ENCODE data around the gene TRAM2. TPM values are rescaled to one million over a fixed set of nuclear protein-coding genes. Genes with fewer than 3 reads are reported as not detected.
"Not testable (repeated sequence)": the region's sequence is repeated elsewhere in the genome, so short reads cannot be mapped to it uniquely, and the experiment has no call there.

TRAM2 gene
- total RNA-seq, 1 experiment from 2014 or later, result 17.7 TPM

GRCh38 chr6:52474173-52474572 lies 102.7 kb downstream of the TRAM2 start:
- H3K27me3 ChIP-seq (ENCODE audit: low read length), result no peaks in the 10 kb centered on the region
- no peaks in the 10 kb centered on the region for H3K79me2 ChIP-seq (ENCODE audit: low read length)
- no peaks in the 10 kb centered on the region for H3K36me3 ChIP-seq (ENCODE audit: low read depth, low read length)
- H3K4me1 ChIP-seq (ENCODE audit: insufficient read depth, low read length), result no peaks in the 10 kb centered on the region
- no peaks in the 10 kb centered on the region for H4K20me1 ChIP-seq (ENCODE audit: low read length)
- H3K4me3 ChIP-seq (ENCODE audit: low read length), result no peak overlapping the region
- H3K9me2 ChIP-seq (replicated peaks; ENCODE audit: low read length), result no peaks in the 10 kb centered on the region
- no peak overlapping the region for H3K9ac ChIP-seq (ENCODE audit: low read length)
- TF ChIP-seq CTCF (conservative IDR thresholded peaks at IDR 0.05; ENCODE audit: low read depth, low read length) (no peak), EZH2 (IDR thresholded peaks at IDR 0.05; ENCODE audit: low read length, unreplicated experiment) (no peak), EZH2phosphoT487 (IDR thresholded peaks at IDR 0.05; ENCODE audit: borderline replicate concordance, low read length) (no peak)
- ChIA-PET CTCF (no interaction called here), POLR2A (ENCODE audit: unreplicated experiment) (interaction anchor here (0.9 kb wide), 1 partner anchor 93 kb away, joined by 5 read pairs; no protein-coding TSS in a partner anchor)
- BruUV-seq (replicated peaks), result no TSS peak
- ATAC-seq, result no peak
- DNase-seq, result no peak
- intact Hi-C loops (cut with micrococcal nuclease), result no loop called here
- no peaks in the 10 kb centered on the region for H3F3A ChIP-seq (ENCODE audit: low read length, unreplicated experiment)
- H3K27ac ChIP-seq (ENCODE audit: low read length), result no peak overlapping the region
- H3K4me2 ChIP-seq (ENCODE audit: low read length), result no peak overlapping the region
- H2AFZ ChIP-seq (ENCODE audit: low read length), result no peak overlapping the region
- H3K9me3 ChIP-seq (ENCODE audit: low read length), result no peaks in the 10 kb centered on the region

GRCh38 chr6:52461194-52461593 lies 115.7 kb downstream of the TRAM2 start:
- intact Hi-C loops (cut with micrococcal nuclease); H3K4me1 ChIP-seq (ENCODE audit: insufficient read depth, low read length); POLR2A ChIA-PET (ENCODE audit: unreplicated experiment): not testable (repeated sequence)

GRCh38 chr6:52457096-52457495 lies 119.8 kb downstream of the TRAM2 start:
- H3K9ac ChIP-seq (ENCODE audit: low read length), result no peak overlapping the region
- no peaks in the 10 kb centered on the region for H4K20me1 ChIP-seq (ENCODE audit: low read length)
- peaks cover 3% of the 10 kb centered on the region for H3F3A ChIP-seq (ENCODE audit: low read length, unreplicated experiment)
- POLR2A ChIA-PET (ENCODE audit: unreplicated experiment), result no interaction called here
- H3K9me3 ChIP-seq (ENCODE audit: low read length), result no peaks in the 10 kb centered on the region
- no peaks in the 10 kb centered on the region for H3K27me3 ChIP-seq (ENCODE audit: low read length)
- no peak for ATAC-seq
- H3K4me3 ChIP-seq (ENCODE audit: low read length), result no peak overlapping the region
- H3K79me2 ChIP-seq (ENCODE audit: low read length), result no peaks in the 10 kb centered on the region
- H3K4me2 ChIP-seq (ENCODE audit: low read length), result no peak overlapping the region
- intact Hi-C loops (cut with micrococcal nuclease), result no loop called here
- peaks cover 12% of the 10 kb centered on the region for H3K4me1 ChIP-seq (ENCODE audit: insufficient read depth, low read length)
- no peak overlapping the region for H3K27ac ChIP-seq (ENCODE audit: low read length)
- no TSS peak for BruUV-seq (replicated peaks)
- CTCF ChIA-PET, result no interaction called here
- no peak for DNase-seq
- no peak for TF ChIP-seq EZH2 (IDR thresholded peaks at IDR 0.05; ENCODE audit: low read length, unreplicated experiment)
- TF ChIP-seq CTCF (conservative IDR thresholded peaks at IDR 0.05; ENCODE audit: low read depth, low read length), result no peak
- no peak for TF ChIP-seq EZH2phosphoT487 (IDR thresholded peaks at IDR 0.05; ENCODE audit: borderline replicate concordance, low read length)
- H2AFZ ChIP-seq (ENCODE audit: low read length), result no peak overlapping the region
- no peaks in the 10 kb centered on the region for H3K36me3 ChIP-seq (ENCODE audit: low read depth, low read length)
- H3K9me2 ChIP-seq (replicated peaks; ENCODE audit: low read length), result no peaks in the 10 kb centered on the region

More at GRCh38 chr6:52461194-52461593, 115.7 kb downstream of the TRAM2 start:
- H3K4me3 ChIP-seq (ENCODE audit: low read length); H3K36me3 ChIP-seq (ENCODE audit: low read depth, low read length); BruUV-seq (replicated peaks); H2AFZ ChIP-seq (ENCODE audit: low read length); H4K20me1 ChIP-seq (ENCODE audit: low read length); H3K27ac ChIP-seq (ENCODE audit: low read length); ATAC-seq; H3K9ac ChIP-seq (ENCODE audit: low read length); H3K4me2 ChIP-seq (ENCODE audit: low read length); CTCF ChIA-PET; H3K27me3 ChIP-seq (ENCODE audit: low read length); H3K9me2 ChIP-seq (replicated peaks; ENCODE audit: low read length); DNase-seq; H3K9me3 ChIP-seq (ENCODE audit: low read length); H3F3A ChIP-seq (ENCODE audit: low read length, unreplicated experiment); H3K79me2 ChIP-seq (ENCODE audit: low read length): not testable (repeated sequence)

Data from PC-3 (cell line).